NCI-H187 (cell line): Measurements from ENCODE around the gene CLDN5.

Experiments
- DNase-seq, 2 experiments: peaks; one replicate each; lab custom pipeline; 2025; lab: John Stamatoyannopoulos, UW

The CLDN5 gene, protein sequence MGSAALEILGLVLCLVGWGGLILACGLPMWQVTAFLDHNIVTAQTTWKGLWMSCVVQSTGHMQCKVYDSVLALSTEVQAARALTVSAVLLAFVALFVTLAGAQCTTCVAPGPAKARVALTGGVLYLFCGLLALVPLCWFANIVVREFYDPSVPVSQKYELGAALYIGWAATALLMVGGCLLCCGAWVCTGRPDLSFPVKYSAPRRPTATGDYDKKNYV

DNA sequence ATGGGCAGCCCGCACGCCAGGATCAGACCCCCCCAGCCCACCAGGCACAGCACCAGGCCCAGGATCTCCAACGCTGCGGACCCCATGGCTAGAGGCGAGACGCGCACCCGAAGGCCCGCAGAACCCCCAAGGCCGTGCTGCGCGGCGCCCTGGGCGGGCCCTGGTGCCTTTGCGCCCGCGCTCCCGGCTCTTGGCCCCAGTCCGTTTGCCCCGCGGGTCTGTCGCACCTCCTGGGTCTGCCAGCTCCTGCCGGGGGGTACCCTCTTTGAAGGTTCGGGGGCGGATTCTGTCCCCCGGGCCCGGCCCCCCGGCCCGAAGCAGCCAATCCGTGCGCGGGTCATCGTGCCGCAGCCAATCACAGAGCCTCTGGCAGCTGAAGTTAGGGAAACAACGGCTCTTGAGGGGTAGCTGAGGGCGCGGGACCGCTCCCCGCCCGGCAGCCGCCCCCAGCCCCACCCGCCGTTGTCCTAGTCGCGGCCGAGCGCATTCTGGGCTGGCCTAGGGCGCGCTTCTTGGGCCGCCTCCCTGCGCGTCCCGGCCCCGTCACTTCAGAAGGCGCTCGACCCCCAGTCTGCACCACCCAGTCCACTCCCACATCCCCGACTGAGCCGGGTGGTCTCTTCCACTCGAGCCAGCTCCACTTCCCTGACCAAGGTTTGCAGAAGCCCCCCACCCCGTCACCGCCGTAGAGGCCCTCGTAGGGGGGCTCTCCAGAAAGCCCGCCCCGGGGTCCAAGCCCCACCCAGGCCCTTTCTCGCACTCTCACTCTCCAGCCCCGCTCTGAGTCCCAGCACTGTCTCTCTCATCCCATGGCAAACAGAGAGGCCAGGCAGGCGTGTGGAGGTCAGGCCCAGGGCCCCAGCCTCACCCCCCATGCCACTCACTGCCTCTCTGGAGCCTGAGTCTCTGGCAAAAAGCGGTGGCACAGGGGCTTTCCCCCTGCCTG lies at the start of gene CLDN5:
Gene CLDN5 (minus strand): TSS at position 241 of the 946 bp plus-strand sequence. CDS start 155 bp downstream, at position 86.
- no peak for DNase-seq

DNA sequence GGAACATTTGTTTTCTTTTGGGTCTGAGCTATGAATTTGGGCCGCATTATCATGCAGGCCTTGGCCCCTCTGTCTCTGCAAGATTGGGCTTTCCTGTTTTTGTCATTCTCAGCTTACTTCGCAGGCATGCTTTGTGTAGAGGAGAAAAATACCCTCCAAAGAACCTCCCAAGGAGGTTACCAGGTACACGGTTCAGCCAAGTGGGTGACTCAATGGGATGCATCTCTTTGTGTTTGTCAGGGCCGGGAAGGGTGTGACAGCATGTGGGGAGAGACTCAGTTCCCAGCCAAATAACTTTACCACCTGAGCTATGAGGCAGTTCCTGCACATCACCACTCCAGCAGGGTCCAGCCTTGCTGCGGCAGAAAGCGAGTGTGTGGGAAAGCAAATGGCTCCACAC lies 47.8 kb upstream of the CLDN5 start:
- DNase-seq: no peak

DNA sequence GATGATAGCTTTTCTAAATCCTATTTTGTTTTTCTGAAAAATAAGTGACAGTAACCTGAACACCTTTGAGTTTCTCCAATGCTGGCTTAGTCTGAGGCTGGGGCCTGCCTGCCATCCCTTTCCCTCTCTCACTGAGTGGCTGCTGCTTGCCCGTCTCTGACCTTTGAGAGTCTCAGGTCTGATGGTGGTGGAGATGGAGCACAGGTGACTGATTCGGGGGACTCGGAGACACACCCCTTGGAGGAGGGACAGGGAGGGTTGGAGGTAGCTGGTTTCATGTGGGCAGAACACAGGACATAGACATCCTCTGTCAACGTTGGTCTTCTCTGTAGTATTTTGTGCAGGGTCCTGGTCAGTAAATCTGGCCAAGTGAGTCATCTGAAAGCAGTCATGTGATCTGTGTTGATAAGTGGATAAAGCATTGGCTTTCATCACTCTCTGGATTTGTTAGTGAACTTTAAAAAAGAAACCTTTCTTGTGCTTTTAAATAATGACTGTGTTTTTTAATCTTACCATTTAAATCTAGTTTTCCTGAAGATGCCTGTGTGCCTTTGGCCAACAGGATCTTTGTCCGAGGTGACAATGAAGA lies 47.1 kb upstream of the CLDN5 start:
- no peak for DNase-seq

DNA sequence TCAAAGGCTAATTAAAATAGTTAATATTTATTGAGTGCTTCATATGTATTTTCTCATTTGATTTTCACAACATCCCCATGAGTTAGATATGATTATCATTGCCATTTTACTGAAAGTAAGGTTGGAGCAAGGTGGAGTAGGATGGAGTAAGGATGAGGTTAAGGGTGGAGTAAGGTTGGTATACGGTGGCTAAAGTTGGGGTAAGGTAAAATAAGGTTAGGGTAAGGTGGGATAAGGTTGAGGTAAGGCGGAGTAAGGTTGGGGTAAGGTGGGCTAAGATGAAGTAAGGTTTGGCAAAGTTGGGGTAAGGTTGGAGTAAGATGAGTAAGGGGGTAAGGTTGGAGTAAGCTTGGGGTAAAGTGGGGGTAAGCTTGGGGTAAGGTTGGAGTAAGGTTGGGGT lies 45.8 kb upstream of the CLDN5 start:
- no peak for DNase-seq

DNA sequence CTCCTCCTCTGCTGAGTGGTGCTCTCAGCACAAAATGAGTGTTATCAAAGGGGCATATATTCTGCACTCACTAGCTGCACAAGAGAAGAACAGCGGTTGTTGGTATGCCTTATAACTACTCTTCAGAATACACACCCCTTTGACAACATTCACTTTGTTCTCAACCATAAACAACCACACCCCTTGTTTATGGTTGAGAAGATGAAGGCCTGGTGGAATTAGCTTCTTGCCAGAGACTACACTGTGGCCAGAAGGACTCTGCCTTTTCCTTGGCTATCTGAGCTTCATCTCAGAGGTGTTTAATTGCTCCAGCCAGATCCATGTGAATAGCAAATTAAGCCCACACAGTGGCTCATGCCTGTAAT lies 45.0 kb upstream of the CLDN5 start:
- DNase-seq: no peak

DNA sequence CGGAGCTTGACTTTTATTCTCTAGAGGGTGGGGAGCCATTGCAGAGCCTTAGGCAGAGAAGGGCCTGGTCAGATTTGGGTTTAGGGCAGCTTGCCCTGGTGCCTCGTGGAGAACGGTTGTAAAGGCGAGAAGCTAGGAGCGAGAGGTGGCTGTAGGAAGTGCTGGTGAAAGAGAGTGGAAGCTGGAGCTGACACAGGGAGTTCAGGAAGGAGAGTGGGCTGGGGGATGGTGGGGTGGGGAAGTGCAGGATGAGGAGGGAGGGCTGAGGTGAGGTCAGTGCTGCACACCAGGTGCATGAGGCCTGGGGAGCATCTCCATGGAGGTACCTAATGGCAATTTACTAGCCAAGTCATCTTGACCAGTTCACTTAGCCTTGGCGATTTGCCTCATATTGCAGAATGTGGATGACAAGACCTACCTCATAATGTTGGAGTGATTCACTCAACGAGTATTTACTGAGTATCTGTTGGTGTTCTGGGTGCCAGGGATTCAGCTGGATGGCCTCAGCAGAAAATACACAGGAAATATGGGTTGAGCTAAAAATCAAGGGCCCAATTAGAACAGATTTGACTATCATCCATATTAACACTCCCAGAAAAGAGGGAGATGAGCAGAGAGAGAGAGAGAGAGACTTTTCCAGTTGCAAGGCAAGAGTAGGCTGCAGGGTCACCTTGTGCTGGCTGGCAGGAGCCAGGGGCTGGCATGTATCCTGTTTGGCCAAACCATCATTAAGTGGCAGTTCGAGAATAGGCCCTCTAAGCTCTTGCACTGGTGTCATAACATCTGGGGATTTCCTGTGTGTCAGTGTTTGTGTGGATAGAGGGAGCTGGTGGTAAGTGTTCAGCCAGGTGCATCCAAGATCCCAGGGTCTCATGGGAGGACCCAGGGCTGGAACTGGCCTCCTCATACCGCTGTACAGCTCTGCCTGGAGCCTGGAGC lies 44.4 kb upstream of the CLDN5 start:
- no peak for DNase-seq

DNA sequence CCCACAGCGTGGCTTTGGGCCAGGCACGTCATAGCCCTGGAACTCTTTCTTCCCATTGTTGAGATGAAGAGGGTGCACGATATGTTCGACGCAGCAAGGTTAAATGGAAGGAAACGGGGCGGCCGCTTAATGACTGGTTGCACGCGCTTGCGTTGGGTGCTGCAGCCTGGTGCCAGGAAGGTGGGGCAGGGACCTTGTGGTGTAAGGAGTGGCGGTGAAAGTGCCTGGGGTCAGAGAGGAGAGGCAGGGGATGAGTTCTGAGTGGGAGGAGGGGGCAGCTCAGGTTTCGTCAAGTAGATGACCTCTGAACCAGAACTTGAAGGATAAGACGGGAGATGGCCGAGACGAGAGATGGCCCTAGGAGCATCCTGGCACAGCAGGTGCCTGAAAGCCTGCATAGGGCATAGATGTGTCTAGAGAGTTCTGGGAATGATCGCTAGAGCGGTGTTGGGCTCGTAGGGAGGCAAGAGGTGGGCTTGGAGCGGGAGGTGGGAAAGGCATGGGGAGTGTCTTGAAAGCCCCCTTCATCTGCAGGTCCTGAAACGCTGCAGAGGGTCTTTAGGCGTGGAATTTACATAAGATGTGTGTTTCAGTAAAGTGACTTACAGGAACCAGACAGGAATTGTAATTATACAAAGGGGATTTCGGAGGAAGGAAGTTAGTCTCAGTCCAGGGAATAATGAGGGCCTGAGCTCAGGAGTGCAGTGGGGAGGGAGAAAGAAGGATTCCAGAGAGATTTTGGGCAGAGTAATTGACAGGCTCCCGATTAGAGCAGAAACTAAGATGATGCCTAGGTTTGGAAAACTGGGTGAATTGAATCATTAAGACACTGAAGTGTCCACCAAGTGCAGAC lies 43.2 kb upstream of the CLDN5 start:
- DNase-seq: no peak

DNA sequence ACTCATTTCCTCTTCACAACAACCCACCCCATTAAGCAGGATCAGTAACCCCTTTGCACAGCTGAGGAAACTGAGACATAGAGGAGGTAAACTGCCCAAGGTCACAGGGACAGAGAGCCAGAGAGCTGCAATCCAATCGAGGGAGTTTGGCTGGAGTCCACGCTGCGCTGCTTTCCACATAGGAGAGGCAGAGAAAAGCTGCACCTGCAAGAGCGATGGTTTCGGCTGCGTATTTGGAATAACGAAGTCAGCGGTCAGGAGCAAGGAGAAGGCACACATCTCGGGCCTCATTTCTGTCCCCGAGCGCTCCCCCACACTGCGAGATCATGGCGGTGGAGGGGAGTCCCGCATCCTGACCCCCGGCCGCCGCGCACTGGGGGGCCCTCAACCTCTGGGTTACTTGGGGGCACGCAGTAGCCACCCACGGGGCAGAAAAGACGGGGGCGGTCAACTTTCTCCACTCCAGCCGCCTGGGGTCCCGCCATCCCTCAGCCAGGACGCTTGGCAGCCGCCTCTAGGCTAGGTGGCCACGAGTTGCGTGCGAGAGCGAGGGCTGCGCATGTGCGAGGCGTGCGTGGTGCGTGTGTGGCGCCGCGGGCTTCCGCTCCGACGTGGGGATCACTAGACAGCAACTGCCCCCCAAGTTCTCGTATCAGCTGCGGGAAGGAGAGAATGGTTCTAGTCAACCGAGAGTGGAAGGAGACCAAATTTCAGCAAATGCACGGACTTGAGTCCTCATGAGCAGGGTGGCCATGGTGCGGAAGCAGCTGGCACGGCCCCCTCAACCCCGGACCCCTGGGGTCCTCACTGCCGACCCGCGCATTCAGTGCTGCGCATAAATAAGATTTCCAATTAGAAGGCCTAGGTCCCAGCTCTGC lies 42.3 kb upstream of the CLDN5 start:
- DNase-seq: no peak

DNA sequence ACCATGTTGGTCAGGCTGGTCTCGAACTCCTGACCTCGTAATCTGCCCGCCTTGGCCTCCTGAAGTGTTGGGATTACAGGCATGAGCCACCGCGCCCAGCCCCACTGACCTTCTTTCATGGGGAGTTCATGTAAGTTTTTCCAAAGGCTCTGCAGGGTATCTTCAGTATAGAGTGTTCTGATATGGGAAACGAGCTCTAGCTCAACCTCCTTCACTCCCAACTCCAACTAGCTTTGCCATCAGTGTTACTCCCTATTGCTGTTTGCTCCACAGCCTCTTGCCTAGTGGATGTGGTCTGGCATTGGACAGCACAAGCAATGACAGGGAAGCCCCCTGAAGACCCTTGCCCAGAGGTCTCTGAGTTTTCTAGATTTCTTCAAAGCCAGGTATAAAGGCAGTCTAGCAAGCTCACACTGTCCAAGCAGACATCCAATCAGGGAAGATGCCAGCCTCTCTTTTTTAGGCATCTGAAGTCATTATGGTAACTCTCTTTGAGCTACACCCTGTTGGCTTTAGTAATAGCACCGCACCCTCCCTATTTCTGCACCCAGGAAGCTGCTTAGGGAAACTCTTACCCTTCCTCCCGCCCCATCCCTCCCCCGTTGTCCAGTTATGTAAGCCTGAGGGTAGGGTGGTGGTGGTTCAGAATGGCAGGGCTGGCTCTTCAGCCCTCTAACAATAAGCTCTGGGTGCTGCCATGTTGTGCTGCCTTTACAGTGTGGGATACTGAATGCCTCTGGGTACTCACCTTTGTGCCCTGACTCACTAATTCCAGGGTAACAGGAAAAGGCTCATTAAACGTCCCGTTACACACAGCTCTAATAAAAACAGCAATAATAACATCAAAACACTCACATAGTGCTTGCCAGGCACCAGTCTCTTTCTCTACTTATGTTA lies 41.4 kb upstream of the CLDN5 start:
- no peak for DNase-seq

DNA sequence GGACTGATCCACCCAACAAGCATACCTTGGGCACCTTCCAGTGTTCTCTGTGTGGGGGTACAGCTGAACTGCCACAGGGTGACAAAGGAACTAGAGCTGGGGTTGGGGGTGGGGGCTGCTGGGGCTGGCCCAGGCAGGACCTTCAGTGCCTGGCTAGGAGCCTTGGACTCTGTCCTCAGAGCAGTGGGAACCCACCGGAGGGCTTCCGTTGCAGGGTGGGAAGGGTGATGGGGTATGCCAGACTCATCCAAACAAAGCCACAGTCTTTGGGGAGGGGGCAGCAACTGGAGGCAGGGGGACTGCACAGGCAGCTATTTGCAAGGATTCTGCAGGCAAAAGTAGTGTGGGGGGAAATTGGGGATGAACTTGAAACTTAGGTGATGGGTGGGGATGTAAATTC lies 35.7 kb upstream of the CLDN5 start:
- DNase-seq: no peak

DNA sequence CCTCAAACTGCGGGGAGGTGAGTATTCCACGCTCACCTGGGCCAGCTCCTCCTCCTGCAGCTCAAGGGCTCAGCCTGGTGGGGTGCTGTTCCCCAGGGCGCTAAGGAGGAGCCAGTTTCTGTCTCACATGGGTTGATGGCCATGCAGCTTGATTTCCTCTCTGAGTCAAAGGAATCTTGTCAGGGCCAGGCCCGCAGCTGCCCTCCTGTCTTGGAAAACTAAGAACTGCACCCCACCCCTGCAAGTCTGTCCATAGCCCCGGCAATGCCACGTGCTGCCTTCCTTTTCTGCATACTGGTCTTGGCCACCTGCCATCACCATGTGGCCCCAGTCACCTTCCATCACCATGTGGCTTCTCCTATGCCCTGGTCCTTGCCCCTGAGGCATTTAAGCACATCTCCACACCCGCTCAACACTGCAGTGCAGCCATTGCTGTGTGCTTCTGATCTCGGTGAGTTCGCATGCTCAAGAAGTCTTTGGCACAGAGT lies 35.2 kb upstream of the CLDN5 start:
- no peak for DNase-seq

DNA sequence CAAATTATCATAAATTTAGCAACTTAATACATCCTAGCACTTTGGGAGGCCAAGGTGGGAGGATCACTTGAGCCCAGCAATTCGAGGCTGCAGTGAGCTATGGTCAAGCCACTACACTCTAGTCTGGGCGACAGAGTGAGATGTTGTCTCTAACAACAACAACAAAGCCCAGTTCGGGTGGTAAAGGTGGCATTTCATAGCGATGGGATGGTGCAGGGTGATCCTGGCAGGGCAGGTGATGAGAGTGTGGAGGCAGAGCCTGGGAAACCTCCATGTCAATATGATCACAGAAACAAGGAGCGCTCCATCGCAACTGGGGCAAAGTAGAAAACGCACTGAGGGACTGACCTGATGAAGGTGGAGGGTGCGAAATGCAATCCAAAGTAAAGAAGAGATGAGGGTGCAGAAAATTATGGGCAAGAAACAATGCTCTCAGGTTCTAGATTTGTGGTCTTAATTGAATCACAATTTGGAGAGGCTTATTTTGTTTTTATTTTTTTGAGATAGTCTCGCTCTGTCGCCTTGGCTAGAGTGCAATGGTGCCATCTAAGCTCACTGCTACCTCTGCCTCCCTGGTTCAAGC lies 32.8 kb upstream of the CLDN5 start:
- no peak for DNase-seq

DNA sequence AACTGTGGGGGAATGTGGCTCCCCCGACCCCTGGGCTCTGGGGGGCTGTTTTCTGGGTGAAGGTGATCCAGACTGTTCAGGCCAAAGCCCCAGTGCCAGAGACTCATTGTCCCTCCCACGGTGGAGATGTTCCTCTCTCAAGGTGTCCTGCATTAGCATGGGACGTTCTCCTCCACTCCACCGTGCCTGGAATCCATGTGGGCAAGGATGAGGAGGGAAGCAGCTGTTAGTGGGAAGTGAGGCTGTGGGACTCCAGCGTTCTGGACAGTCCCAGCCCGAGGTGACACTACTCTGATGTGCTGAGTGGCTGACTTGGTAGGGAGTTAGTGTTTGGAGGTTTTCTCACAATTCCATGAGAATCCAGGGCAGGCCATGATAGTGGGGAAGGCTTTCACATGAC lies 31.4 kb upstream of the CLDN5 start:
- DNase-seq: no peak

DNA sequence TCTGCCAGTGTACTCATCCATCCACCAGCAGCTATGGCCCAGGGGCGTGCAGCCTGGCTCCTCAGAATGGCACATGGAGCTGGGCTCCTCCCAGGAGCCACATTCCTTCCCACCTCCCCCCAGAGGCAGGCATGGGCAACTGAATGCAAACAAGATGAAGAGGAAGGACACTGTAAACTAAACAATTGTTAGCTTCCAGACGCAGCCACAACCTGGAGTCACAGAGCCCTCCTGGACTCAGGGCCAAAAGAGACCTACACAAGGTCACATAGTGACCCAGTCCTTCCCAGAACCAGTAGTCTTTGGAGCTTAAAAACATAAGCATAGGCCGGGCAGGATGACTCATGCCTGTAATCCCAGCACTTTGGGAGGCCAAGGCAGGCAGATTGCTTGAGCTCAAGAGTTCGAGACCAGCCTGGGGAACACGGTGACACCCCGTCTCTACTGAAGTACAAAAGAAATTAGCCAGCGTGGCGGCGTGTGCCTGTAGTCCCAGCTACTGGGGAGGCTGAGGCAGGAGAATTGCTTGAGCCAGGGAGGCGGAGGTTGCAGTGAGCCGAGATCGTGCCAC lies 30.7 kb upstream of the CLDN5 start:
- DNase-seq: no peak

DNA sequence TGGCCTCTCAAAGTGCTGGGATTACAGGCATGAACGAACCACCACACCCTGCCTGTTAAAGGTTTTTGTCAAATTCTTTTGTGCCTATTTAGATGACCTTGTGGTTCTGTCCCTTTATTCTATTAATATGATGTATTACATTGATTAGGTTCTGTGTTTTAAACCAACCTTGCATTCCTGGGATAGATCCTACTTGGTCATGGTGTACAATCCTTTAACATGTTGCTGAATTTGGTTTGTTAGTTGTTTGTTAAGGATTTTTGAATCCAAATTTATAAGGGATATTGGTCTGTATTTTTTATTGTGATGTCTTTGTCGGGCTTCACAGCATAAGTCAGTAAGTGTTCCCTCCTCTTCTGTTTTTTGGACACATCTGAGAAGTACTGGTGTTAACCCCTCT lies 29.0 kb upstream of the CLDN5 start:
- DNase-seq: no peak

DNA sequence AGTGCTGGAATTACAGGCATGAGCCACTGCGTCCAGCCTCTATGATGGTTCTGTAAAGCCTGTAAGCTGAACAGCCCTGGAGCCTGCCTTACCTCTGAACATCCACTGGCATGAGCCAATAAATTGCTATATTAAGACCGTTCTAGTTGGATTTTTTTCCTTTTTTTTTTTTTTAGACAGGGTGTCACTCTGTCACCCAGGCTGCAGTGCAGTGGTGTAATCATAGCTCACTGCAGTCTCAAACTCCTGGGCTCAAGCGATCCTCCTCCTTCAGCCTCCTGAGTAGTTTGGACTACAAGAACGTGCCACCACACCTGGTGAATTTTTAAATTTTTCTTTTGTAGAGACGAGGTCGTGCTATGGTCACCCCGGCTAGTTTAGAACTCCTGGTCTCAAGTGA lies 26.2 kb upstream of the CLDN5 start:
- DNase-seq: no peak

DNA sequence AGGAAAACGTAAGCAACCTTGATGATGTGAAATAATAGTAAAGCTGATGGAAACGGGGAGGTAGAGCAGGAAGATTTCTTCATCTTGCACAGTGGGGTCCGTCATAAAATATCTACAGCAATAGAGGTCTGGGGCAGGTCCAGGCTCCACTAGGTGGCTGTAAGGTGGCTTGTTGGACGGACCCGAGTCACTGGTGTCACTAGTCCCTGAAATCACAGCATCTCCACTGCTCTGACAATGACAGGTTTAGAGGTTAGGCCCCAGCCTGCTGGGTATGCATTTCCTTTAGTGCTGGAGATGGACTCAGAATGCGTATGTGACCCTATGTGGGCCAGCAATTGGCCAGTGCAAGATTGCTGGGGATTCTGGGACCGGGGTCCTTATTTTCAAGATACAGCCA lies 25.2 kb upstream of the CLDN5 start:
- no peak for DNase-seq

DNA sequence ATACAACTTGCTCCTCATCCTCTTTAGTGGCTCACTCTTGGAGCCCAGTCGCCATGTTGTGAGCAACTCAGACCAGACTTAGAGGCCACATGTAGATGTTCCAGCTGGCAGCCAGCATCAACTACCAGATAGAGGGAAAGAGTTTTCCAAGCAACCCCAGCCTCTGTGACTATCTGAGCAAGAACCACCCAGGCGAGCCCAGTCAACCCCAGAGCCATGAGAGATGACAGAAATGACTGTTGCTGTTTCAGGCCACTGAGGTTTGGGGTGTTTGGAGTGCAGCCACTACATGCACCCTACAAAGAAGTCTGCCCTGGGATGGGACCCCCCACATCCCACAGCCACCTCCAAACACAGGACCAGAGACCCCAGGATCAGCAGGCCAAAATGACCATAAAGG lies 24.8 kb upstream of the CLDN5 start:
- DNase-seq: no peak
